Measurements from ENCODE around the gene DUS2. TPM values are rescaled to one million over a fixed set of nuclear protein-coding genes. Genes with fewer than 3 reads are reported as not detected.

The DUS2 gene
- total RNA-seq, 1 donor from 2014 or later: 7.6 TPM

- ATAC-seq (no peak), DNase-seq (ENCODE audit: low spot score) (no peak)
These were observed 51.9 kb downstream of the DUS2 start for GRCh38 chr16:68074850-68075555.

GRCh38 chr16:68075980-68076379, 52.9 kb downstream of the DUS2 start:
- ATAC-seq (peak; percentile 7), DNase-seq (ENCODE audit: low spot score) (no peak)

GRCh38 chr16:68076560-68076959, 53.5 kb downstream of the DUS2 start:
- ATAC-seq: peak; percentile 67
- DNase-seq (ENCODE audit: low spot score): peak; percentile 88

- ATAC-seq (peak; percentile 8), DNase-seq (ENCODE audit: low spot score) (no peak)
These were observed 55.0 kb downstream of the DUS2 start for GRCh38 chr16:68077866-68078700.

- DNase-seq (ENCODE audit: low spot score): no peak
- no peak for ATAC-seq
These were observed 55.8 kb downstream of the DUS2 start for GRCh38 chr16:68078701-68079375.

- no peak for DNase-seq (ENCODE audit: low spot score)
- ATAC-seq: no peak
These were observed 56.2 kb downstream of the DUS2 start for GRCh38 chr16:68079376-68079625.

- peak; percentile 85 for DNase-seq (ENCODE audit: low spot score)
- peak; percentile 58 for ATAC-seq
These were observed 56.7 kb downstream of the DUS2 start for GRCh38 chr16:68079626-68080344.

GRCh38 chr16:68081861-68082628, 59.0 kb downstream of the DUS2 start:
- ATAC-seq (no peak), DNase-seq (ENCODE audit: low spot score) (no peak)

GRCh38 chr16:68082629-68083238, 59.6 kb downstream of the DUS2 start:
- no peak for ATAC-seq
- DNase-seq (ENCODE audit: low spot score): no peak

- ATAC-seq: no peak
- no peak for DNase-seq (ENCODE audit: low spot score)
These were observed 60.2 kb downstream of the DUS2 start for GRCh38 chr16:68083239-68083781.

- no peak for DNase-seq (ENCODE audit: low spot score)
- no peak for ATAC-seq
These were observed 60.9 kb downstream of the DUS2 start for GRCh38 chr16:68083861-68084503.

- peak; percentile 74 for ATAC-seq
- peak; percentile 92 for DNase-seq (ENCODE audit: low spot score)
These were observed 61.6 kb downstream of the DUS2 start for GRCh38 chr16:68084504-68085258.

GRCh38 chr16:68085259-68086071, 62.4 kb downstream of the DUS2 start, which contains the start of gene NFATC3:
Gene NFATC3, plus strand, starts transcription at chr16:68085370. Its CDS starts 312 bp downstream, at chr16:68085682.
- peak; percentile 99 for DNase-seq (ENCODE audit: low spot score)
- peak; percentile 83 for ATAC-seq

- DNase-seq (ENCODE audit: low spot score) (no peak), ATAC-seq (no peak)
These were observed 63.3 kb downstream of the DUS2 start for GRCh38 chr16:68086336-68086841.

- DNase-seq (ENCODE audit: low spot score): no peak
- no peak for ATAC-seq
These were observed 63.8 kb downstream of the DUS2 start for GRCh38 chr16:68086860-68087268.

GRCh38 chr16:68087688-68088087, 64.6 kb downstream of the DUS2 start:
- DNase-seq (ENCODE audit: low spot score) (no peak), ATAC-seq (no peak)
